HG03439 (cell line): Measurements from ENCODE around the gene ARID3C.
"Not testable (repeated sequence)": the region's sequence is repeated elsewhere in the genome, so short reads cannot be mapped to it uniquely, and the experiment has no call there.

Experiments
- ATAC-seq: cut with Tn5 transposase; IDR thresholded peaks from one replicate; pipeline ENCODE4 v1.9.1; 2021; ENCODE audit warnings: mild to moderate bottlenecking, moderate library complexity; ENCODE audit not compliant: unreplicated experiment

ARID3C gene

DNA sequence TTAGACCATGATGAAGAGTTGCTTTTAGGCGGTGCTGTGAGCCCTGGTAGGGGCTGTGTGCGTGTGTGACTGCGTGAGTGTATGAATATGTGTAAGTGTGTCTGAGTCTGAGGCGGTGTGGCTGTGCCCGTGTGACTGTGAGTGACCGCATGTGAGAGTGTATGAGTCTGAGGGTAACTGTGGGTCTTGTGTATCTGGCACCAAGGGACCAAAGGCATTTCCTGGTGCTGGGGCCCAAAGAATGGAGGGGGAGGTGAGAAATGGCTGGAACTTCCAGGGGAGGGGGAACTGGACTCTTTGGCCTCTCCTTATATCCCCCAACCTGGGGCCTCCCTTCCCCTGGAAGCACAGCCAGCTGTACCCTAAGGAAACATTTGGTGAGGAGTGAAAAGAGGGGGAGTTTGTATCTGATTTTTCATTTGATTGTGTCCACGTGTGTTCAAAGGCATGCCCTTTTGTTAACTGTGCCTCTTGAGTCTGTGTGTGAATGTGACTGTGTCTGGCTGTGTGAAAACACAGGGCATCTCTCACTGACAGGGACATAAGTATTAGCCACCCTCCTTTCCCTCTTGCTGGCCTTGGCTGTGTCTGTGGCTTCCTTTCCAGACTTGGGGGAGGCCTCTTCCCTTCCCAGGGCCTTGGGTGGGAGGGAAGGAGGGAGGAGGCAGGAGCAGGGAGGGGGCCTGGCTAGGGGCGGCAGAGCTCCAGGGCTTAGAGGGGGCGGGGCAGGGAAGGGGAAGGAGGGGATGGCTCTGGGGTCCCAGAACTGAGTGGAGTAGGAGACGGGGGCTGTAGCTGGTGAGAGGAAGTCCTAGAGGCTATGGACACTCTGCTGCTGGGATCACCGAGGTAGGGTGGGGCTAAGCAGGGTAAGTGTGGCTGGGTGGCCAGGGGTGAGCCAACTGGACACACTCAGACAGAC, 24.5 kb upstream of the ARID3C start:
- ATAC-seq: no peak

DNA sequence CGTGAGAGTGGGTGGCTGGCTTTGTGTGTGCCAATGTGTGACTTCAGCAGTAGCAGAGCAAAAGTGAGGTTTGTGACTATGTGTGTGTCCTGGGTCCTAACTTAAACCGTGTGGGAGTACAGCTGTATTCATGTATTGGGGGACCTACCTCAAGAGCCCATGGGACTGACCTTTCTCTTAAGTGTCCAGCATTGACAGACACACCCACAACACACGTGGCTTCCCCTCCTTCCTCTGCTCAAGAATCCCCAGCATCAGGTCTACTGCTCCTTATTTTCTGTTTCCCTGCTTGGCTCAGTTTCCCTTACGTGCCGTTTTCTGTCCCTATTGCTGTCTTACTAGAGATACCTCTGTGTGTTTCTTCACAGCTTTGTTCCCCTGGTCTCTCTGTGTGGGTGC, 23.7 kb upstream of the ARID3C start:
- ATAC-seq: no peak

DNA sequence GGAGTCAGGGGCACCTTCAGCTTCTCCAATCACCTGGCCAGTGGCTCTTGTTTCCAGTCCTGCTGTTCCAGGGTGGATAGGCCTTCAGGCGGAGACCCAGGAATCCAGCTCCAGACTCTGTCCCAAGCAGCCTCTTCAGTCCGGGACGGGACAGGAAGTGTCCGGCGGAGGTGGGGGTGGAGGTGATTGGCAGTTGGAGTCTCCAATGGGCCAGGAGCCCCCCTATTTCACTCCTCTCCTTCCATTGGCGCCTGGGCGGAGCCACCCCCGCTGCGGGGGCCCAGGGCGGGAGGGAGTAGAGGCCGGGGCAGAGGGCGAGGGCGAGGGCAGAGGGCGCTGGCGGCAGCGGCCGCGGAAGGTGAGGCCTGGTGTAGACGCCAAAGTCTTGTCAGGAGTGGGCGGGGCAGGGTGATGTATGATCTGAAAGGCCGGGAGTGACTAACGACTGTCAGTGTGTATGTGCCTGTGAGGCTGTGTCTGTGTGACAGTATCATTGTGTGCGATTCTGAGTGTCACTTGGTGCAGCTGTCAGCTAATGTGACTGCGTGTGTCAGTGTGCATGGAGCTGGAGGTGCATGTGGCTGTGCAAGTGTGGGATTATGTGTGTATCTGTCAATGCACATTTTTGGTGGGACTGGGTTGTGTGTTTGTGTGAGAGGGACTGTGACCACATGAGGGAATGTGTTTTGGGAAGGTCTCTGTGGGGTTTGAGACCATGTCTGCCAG, 23.2 kb upstream of the ARID3C start, which contains the start of gene IL11RA:
TSS of gene IL11RA (plus strand) at position 310 of the 726 bp plus-strand sequence. CDS start 3,033 bp downstream, outside the sequence.
- ATAC-seq: no peak

DNA sequence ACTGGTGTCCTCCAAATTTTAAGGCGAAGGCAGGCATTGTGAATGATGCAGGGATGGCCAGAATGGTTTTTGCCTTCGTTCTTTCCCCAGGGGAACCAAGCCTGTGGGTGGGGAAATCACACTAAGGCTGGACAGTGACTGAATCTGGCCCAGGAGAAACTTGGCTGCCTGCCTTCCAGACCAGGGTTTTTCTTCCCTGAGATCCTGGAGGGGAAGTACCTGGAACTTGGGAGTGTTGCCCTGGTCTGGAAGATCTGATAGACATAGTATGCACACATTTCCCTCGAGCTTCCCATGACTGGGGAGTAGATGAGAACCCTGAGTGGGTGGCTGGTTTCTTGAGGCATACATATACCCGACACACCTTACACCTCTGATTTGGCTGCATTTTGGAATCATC, 22.5 kb upstream of the ARID3C start:
- no peak for ATAC-seq

DNA sequence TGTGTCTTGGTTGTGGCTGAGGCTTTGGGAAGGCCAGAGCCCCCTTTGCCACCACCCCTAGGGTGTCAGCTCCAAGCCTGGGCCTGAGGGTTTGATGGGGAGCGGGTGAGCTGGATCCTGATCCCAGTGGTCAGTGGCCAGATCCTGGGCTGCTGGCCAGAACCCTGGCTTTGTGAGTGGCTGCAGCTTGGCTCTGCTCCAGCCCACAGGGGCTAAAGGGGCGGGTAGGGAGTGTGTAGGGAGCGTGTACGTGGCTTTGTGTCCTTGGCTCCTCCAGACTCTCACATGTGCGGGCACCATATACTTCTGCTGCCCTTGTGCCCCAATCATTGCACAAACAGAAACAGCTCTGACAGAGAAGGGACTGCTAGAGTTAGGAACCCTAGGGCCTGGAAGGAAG, 21.9 kb upstream of the ARID3C start:
- no peak for ATAC-seq

DNA sequence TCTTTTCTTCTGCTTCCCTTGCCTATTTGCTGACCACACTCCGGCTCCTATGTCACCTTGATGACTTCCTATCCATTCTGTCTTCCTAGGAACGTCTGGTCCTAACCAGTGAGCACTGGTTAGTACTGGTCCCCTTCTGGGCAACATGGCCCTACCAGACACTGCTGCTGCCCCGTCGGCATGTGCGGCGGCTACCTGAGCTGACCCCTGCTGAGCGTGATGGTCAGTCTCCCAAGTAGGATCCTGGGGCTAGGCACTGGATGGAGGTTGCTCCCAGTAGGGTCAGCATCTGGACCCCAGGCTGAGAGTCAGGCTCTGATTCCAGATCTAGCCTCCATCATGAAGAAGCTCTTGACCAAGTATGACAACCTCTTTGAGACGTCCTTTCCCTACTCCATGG, 19.8 kb upstream of the ARID3C start:
- ATAC-seq: no peak

DNA sequence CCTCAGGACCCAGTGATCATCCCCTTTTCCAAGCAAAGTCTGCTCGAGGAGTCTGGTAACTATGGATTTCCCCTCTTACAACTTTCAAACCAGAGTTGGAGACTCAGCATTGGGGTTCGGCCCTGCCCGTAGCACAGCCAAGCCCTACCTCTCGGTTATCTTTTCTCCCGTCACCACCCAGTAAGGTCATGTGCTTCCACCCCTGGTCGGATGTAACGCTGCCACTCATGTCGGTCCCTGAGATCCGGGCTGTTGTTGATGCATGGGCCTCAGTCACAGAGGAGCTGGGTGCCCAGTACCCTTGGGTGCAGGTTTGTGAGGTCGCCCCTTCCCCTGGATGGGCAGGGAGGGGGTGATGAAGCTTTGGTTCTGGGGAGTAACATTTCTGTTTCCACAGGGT, 18.8 kb upstream of the ARID3C start:
- ATAC-seq: no peak

- no peak for ATAC-seq
These were observed 18.2 kb upstream of the ARID3C start for GRCh38 chr9:34647084-34647403.

DNA sequence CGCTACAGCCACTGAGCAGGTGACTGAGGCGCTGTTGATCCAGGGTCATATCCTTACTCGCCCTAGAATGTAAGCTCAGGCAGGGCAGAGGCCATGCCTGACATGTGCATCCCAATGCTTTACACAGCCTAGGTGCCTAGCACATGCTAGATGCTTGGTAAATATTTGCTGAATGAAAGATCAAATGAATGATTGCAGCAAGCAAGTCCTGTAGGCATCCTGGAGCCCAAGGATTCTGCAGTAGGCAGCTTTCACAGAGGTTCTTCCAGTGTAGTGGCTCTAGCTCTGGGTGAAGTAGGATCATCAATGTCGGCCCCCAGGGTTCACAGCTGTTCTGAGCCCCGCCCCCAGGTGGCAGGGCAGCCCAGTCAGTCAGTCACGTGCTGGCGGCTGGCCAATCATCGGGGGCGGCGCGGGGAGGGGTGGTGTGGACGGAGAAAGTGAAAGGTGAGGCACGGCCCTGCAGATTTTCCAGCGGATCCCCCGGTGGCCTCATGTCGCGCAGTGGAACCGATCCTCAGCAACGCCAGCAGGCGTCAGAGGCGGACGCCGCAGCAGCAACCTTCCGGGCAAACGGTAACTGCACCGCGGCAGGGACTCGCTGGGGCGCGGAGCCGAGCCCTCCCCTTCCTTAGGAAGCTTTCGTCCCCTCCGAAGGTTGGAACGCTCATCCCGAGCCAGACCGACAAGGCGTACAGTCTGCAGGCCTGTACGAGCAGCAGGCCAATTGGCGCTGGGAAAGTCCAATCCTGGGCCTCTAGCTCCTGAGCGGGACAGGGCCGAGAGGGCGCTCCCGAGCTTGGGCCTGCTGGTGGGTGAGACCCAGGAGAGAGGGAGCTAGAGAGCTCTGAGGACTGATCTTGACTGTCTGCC, 17.6 kb upstream of the ARID3C start, which contains the start of gene GALT:
TSS of gene GALT (plus strand) at position 465 of the 873 bp plus-strand sequence. CDS start at position 495, 30 bp downstream.
- peak; percentile 84 for ATAC-seq

- ATAC-seq: no peak
These were observed 16.0 kb upstream of the ARID3C start for GRCh38 chr9:34644766-34645314.

GRCh38 chr9:34642679-34643078, 13.8 kb upstream of the ARID3C start:
- no peak for ATAC-seq

- ATAC-seq: not testable (repeated sequence)
These were observed 10.5 kb upstream of the ARID3C start for GRCh38 chr9:34639322-34639721.

DNA sequence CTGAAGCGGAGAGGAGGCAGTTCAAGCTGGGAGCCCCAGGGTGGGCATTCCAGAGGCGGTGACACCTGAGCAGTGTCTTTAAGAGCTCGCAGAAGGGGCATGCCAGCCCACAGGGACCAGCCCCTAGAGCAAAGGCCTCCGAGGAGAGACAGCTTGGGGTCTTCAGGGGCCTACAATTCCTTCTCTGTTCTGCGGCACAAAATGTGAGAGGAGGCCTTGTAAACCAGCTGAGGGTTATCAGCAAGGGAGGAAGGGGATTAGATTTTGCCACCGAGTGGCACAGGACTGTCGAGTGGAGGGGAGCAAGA, 9.2 kb upstream of the ARID3C start:
- ATAC-seq: no peak

DNA sequence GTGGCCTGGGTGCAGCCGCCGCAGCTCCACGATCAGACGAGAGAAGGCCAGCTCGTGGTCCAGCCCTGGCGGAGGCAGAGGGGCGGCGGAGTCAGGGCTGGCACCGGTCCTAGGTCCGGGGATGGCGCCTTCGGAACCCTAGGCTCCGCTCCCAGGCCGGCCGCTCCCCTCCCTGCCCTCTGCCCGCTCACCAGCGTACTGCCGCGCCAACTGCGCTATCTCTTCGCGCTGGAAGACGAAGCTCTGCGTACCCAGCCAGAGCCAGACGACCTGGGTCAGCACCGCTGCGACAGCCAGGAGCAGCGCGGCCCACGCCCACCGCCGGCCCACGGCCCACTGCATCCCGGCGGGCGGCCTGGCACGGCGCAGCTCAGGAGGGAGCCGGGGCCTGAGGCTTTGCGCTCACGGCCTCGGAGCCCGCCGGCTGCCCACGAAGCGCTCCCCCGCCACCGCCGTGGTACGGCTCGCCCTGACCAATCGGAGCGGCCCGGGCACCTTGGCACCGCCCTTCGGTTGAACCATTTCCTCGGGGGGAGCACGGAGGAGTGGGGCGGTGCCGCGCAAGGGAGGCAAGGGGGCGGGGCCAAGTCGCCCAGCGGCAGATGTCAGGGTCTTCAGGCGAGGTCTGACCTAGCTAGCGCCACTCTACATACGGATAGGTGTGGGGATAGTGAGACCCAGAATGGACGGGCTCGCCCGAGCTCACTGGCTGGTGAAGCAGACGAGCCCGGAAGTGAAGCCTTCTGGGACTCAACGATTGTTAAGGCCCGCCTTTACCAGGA, 8.7 kb upstream of the ARID3C start, which contains the start of gene SIGMAR1:
TSS of gene SIGMAR1 (minus strand) at position 432 of the 782 bp plus-strand sequence. CDS start at position 342, 90 bp downstream.
- peak; percentile 82 for ATAC-seq

GRCh38 chr9:34636791-34637355, 8.0 kb upstream of the ARID3C start:
- peak; percentile 24 for ATAC-seq

GRCh38 chr9:34635556-34635955, 6.7 kb upstream of the ARID3C start:
- ATAC-seq: no peak

- no peak for ATAC-seq
These were observed 5.8 kb upstream of the ARID3C start for GRCh38 chr9:34634551-34635248.

GRCh38 chr9:34633851-34634550, 5.1 kb upstream of the ARID3C start:
- ATAC-seq: no peak
